ENCODE results near the gene SEMA5B. TPM values are rescaled to one million over a fixed set of nuclear protein-coding genes. Genes with fewer than 3 reads are reported as not detected.

The SEMA5B gene
- total and polyA plus RNA-seq, 9 of the 15 experiments (the other 6 are each of a cell fraction or from before 2014, with no cell fraction given): not detected

GRCh38 chr3:122992133-122992532 is 35.4 kb downstream of the SEMA5B start:
- no peak for ATAC-seq
- H3K27me3 ChIP-seq (ENCODE audit: control insufficient read depth in 2 of 2, insufficient read depth in 2 of 2, low read length in 2 of 2): peaks cover 10 to 71% of the 10 kb centered on the region in 2 experiments; a peak in 4 of 5 replicates
- no peaks in the 10 kb centered on the region; a peak in 1 of 5 replicates for H3K4me1 ChIP-seq (replicated peaks in 1 of 2; ENCODE audit: control insufficient read depth in 2 of 2, insufficient read depth in 2 of 2, low read length in 2 of 2)
- CTCF ChIA-PET (ENCODE audit: low intra/inter-chr PET ratio): no interaction called here
- no peak overlapping the region for H3K4me3 ChIP-seq
- no peak overlapping the region for H3K27ac ChIP-seq (ENCODE audit: extremely low read depth, low read depth, low read length)
- no peaks in the 10 kb centered on the region for H3K36me3 ChIP-seq (ENCODE audit: control insufficient read depth, insufficient read depth, low read length)
- in situ Hi-C loops (cut with MboI): no loop called here
- H3K9me3 ChIP-seq (replicated peaks; ENCODE audit: control insufficient read depth, insufficient read depth, low read depth, low read length): no peaks in the 10 kb centered on the region
- intact Hi-C loops (cut with micrococcal nuclease): no loop called here
- no peaks in the 10 kb centered on the region for H3K79me2 ChIP-seq (ENCODE audit: control insufficient read depth, insufficient read depth, low read length)
- no peak for DNase-seq (ENCODE audit: extremely low read depth in 1 of 4, low spot score in 3 of 4)
- H2AFZ ChIP-seq (ENCODE audit: low read depth, low read length): no peak overlapping the region
- BruUV-seq (replicated peaks): no TSS peak
- WGBS (ENCODE audit: insufficient coverage, low coverage, missing lambda C conversion rate): 0% methylated on average over 6 of the region's 6 CpGs
- H3K9me1 ChIP-seq (ENCODE audit: control insufficient read depth, insufficient read depth, low read length): no peaks in the 10 kb centered on the region
- TF ChIP-seq, protein P1, sequence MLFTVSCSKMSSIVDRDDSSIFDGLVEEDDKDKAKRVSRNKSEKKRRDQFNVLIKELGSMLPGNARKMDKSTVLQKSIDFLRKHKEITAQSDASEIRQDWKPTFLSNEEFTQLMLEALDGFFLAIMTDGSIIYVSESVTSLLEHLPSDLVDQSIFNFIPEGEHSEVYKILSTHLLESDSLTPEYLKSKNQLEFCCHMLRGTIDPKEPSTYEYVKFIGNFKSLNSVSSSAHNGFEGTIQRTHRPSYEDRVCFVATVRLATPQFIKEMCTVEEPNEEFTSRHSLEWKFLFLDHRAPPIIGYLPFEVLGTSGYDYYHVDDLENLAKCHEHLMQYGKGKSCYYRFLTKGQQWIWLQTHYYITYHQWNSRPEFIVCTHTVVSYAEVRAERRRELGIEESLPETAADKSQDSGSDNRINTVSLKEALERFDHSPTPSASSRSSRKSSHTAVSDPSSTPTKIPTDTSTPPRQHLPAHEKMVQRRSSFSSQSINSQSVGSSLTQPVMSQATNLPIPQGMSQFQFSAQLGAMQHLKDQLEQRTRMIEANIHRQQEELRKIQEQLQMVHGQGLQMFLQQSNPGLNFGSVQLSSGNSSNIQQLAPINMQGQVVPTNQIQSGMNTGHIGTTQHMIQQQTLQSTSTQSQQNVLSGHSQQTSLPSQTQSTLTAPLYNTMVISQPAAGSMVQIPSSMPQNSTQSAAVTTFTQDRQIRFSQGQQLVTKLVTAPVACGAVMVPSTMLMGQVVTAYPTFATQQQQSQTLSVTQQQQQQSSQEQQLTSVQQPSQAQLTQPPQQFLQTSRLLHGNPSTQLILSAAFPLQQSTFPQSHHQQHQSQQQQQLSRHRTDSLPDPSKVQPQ (CRISPR knock-in tag; IDR thresholded peaks at IDR 0.05; ENCODE audit: borderline replicate concordance): no peak
- no peak for TF ChIP-seq XRCC5 (IDR thresholded peaks at IDR 0.05; ENCODE audit: low read depth, low read length)
- TF ChIP-seq CTCFL (IDR thresholded peaks at IDR 0.05; ENCODE audit: borderline replicate concordance, insufficient read depth, low read depth, low read length, poor library complexity, severe bottlenecking): no peak
- no peak for TF ChIP-seq ZNF224 (CRISPR knock-in tag; IDR thresholded peaks at IDR 0.05)
- TF ChIP-seq NFYB (IDR thresholded peaks at IDR 0.05; ENCODE audit: extremely low read depth, insufficient read length): no peak
- TF ChIP-seq, protein P2, sequence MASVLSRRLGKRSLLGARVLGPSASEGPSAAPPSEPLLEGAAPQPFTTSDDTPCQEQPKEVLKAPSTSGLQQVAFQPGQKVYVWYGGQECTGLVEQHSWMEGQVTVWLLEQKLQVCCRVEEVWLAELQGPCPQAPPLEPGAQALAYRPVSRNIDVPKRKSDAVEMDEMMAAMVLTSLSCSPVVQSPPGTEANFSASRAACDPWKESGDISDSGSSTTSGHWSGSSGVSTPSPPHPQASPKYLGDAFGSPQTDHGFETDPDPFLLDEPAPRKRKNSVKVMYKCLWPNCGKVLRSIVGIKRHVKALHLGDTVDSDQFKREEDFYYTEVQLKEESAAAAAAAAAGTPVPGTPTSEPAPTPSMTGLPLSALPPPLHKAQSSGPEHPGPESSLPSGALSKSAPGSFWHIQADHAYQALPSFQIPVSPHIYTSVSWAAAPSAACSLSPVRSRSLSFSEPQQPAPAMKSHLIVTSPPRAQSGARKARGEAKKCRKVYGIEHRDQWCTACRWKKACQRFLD (CRISPR knock-in tag; IDR thresholded peaks at IDR 0.05): no peak
- TF ChIP-seq LEF1 (IDR thresholded peaks at IDR 0.05): no peak
- TF ChIP-seq ARID1B (IDR thresholded peaks at IDR 0.05): no peak
- TF ChIP-seq MAFG (tag; conservative IDR thresholded peaks at IDR 0.05): no peak
- TF ChIP-seq YY1 (IDR thresholded peaks at IDR 0.05; ENCODE audit: borderline replicate concordance in 1 of 3, control insufficient read depth in 1 of 3, extremely low read depth in 1 of 3, insufficient read depth in 3 of 3, insufficient read length in 1 of 3, insufficient replicate concordance in 2 of 3, low read depth in 1 of 3, low read length in 2 of 3): no peak
- no peak for TF ChIP-seq ZNF583 (CRISPR knock-in tag; IDR thresholded peaks at IDR 0.05)
- POLR2A ChIA-PET: interaction anchor here (1.1 to 1.6 kb wide), 2 partner anchors 10 to 13 kb away, joined by 3 to 4 read pairs; no protein-coding TSS in a partner anchor
- no peak for FAIRE-seq
- no peak overlapping the region for H3K4me2 ChIP-seq (ENCODE audit: insufficient read depth, low read length)
- H4K20me1 ChIP-seq (replicated peaks; ENCODE audit: control insufficient read depth, insufficient read depth, low read length): peaks cover 8% of the 10 kb centered on the region; the same call in 1 of the 2 replicates
- H3K9ac ChIP-seq (ENCODE audit: insufficient read depth in 1 of 2, low read depth in 2 of 2, low read length in 2 of 2): no peak overlapping the region

Measured in K562 (cell line).